HEK293 (cell line): ENCODE results near the gene STMN1.
A peak's percentile ranks its signal among the peaks of the same experiment; 100 is the strongest.

Source experiments
- CTCF ChIA-PET: fragments of 350-600 bp; formaldehyde crosslinking; extraction: SDS; loops from one replicate; lab custom pipeline; 2021; ENCODE audit warnings: antibody characterized with exemption; lab: Yijun Ruan, JAX
- POLR2A ChIA-PET: fragments of 300-600 bp; formaldehyde crosslinking; extraction: SDS; loops from one replicate; lab custom pipeline; 2020; ENCODE audit warnings: antibody characterized with exemption, inconsistent platforms; lab: Yijun Ruan, JAX
- H3K27ac ChIP-seq: fragments of 200-500 bp; sonication (Bioruptor generic); 2 replicates; pipeline ENCODE4 v1.5.1; 2014; ENCODE audit warnings: low read depth, low read length, control low read depth, inconsistent platforms; ENCODE audit errors: extremely low read depth
- H3K36me3 ChIP-seq, 2 experiments: fragments of 200-500 bp in 1 of 2; sonication (Bioruptor generic) in 1 of 2; 1 replicate in 1 of 2; 2 replicates in 1 of 2; pipeline ENCODE4 v1.5.1; 2014 to 2017; ENCODE audit warnings: inconsistent platforms in 2 of 2, low read length in 2 of 2; ENCODE audit not compliant: control insufficient read depth in 2 of 2, insufficient read depth in 1 of 2
- H3K4me1 ChIP-seq: fragments of 200-500 bp; sonication (Bioruptor generic); 2 replicates; pipeline ENCODE4 v1.5.1; 2014; ENCODE audit warnings: mild to moderate bottlenecking, low read length, inconsistent platforms; ENCODE audit not compliant: control insufficient read depth, insufficient read depth
- H3K4me3 ChIP-seq: 2 replicates; pipeline ENCODE4 v1.5.1; 2011; ENCODE audit warnings: low read depth, mild to moderate bottlenecking, control low read depth, low read length, moderate library complexity
- H3K9me3 ChIP-seq: fragments of 200-500 bp; sonication (Bioruptor generic); 2 replicates; pipeline ENCODE4 v1.5.1; 2014; ENCODE audit warnings: low read depth, low read length, inconsistent platforms; ENCODE audit not compliant: control insufficient read depth, insufficient read depth
- CTCF ChIP-seq: fragments of 450-650 bp; formaldehyde crosslinking; IDR thresholded peaks from 2 replicates; pipeline ENCODE4 v1.5.1; 2016; ENCODE audit warnings: missing biosample characterization, missing genetic modification characterization
- KLF10 ChIP-seq: fragments of 450-650 bp; IDR thresholded peaks from 2 replicates; pipeline ENCODE4 v1.5.1; 2018; ENCODE audit warnings: missing biosample characterization, mild to moderate bottlenecking, missing genetic modification characterization
- OSR2 ChIP-seq: fragments of 450-650 bp; formaldehyde crosslinking; IDR thresholded peaks from 2 replicates; pipeline ENCODE4 v1.5.1; 2016; ENCODE audit warnings: missing biosample characterization, missing genetic modification characterization
- ZFP3 ChIP-seq: fragments of 450-650 bp; formaldehyde crosslinking; IDR thresholded peaks from 2 replicates; pipeline ENCODE4 v1.5.1; 2016; ENCODE audit warnings: low read depth, missing biosample characterization, missing genetic modification characterization
- ZFP37 ChIP-seq: fragments of 450-650 bp; formaldehyde crosslinking; IDR thresholded peaks from 2 replicates; pipeline ENCODE4 v1.5.1; 2016; ENCODE audit warnings: missing biosample characterization, missing genetic modification characterization
- ZNF10 ChIP-seq: fragments of 450-650 bp; formaldehyde crosslinking; IDR thresholded peaks from 2 replicates; pipeline ENCODE4 v1.5.1; 2017; ENCODE audit warnings: missing biosample characterization, missing genetic modification characterization
- ZNF133 ChIP-seq: fragments of 450-650 bp; formaldehyde crosslinking; IDR thresholded peaks from 2 replicates; pipeline ENCODE4 v1.5.1; 2016; ENCODE audit warnings: missing biosample characterization, missing genetic modification characterization
- ZNF18 ChIP-seq: fragments of 450-650 bp; formaldehyde crosslinking; IDR thresholded peaks from 2 replicates; pipeline ENCODE4 v1.5.1; 2016; ENCODE audit warnings: missing biosample characterization, missing genetic modification characterization
- ZNF19 ChIP-seq: fragments of 450-650 bp; formaldehyde crosslinking; IDR thresholded peaks from 2 replicates; pipeline ENCODE4; 2016; ENCODE audit warnings: missing biosample characterization, missing genetic modification characterization, low read depth
- ZNF266 ChIP-seq: fragments of 450-650 bp; formaldehyde crosslinking; IDR thresholded peaks from 2 replicates; pipeline ENCODE4 v1.5.1; 2016; ENCODE audit warnings: missing biosample characterization, missing genetic modification characterization, low read depth
- ZNF274 ChIP-seq, 2 experiments: fragments of 200-500 bp in 1 of 2; fragments of 450-650 bp in 1 of 2; sonication (Bioruptor generic) in 1 of 2; formaldehyde crosslinking in 1 of 2; IDR thresholded peaks; 2 replicates each; pipeline versions ENCODE4 v1.5.1 to v1.6.1; 2014 to 2016; ENCODE audit warnings: borderline replicate concordance in 1 of 2, inconsistent platforms in 1 of 2, low read length in 1 of 2, missing biosample characterization in 1 of 2, missing genetic modification characterization in 1 of 2
- ZNF341 ChIP-seq: fragments of 450-650 bp; formaldehyde crosslinking; IDR thresholded peaks from 2 replicates; pipeline ENCODE4; 2016; ENCODE audit warnings: low read depth, missing biosample characterization, missing genetic modification characterization
- ZNF366 ChIP-seq: fragments of 450-650 bp; formaldehyde crosslinking; conservative IDR thresholded peaks from 2 replicates; pipeline ENCODE4 v1.5.1; 2016; ENCODE audit warnings: missing biosample characterization, missing genetic modification characterization
- ZNF391 ChIP-seq: fragments of 450-650 bp; formaldehyde crosslinking; IDR thresholded peaks from 2 replicates; pipeline ENCODE4 v1.5.1; 2016; ENCODE audit warnings: low read depth, missing biosample characterization, missing genetic modification characterization, borderline replicate concordance
- ZNF529 ChIP-seq: fragments of 450-650 bp; formaldehyde crosslinking; IDR thresholded peaks from 2 replicates; pipeline ENCODE4 v1.5.1; 2017; ENCODE audit warnings: missing genetic modification characterization, missing biosample characterization; ENCODE audit not compliant: insufficient replicate concordance
- ZNF530 ChIP-seq: fragments of 450-650 bp; formaldehyde crosslinking; IDR thresholded peaks from 2 replicates; pipeline ENCODE4 v1.5.1; 2016; ENCODE audit warnings: low read depth, missing biosample characterization, missing genetic modification characterization
- ZNF558 ChIP-seq: fragments of 450-650 bp; formaldehyde crosslinking; IDR thresholded peaks from 2 replicates; pipeline ENCODE4 v1.5.1; 2016; ENCODE audit warnings: missing biosample characterization, missing genetic modification characterization
- ZNF561 ChIP-seq: fragments of 450-650 bp; IDR thresholded peaks from 2 replicates; pipeline ENCODE4 v1.5.1; 2018; ENCODE audit warnings: missing biosample characterization, missing genetic modification characterization, borderline replicate concordance
- ZNF658 ChIP-seq: fragments of 450-650 bp; formaldehyde crosslinking; IDR thresholded peaks from 2 replicates; pipeline ENCODE4; 2016; ENCODE audit warnings: missing biosample characterization, missing genetic modification characterization
- ZNF707 ChIP-seq: fragments of 450-650 bp; formaldehyde crosslinking; IDR thresholded peaks from 2 replicates; pipeline ENCODE4 v1.5.1; 2016; ENCODE audit warnings: missing biosample characterization, missing genetic modification characterization
- ZNF791 ChIP-seq: fragments of 450-650 bp; formaldehyde crosslinking; IDR thresholded peaks from 2 replicates; pipeline ENCODE4 v1.5.1; 2016; ENCODE audit warnings: missing biosample characterization, missing genetic modification characterization
- ZNF843 ChIP-seq: fragments of 450-650 bp; formaldehyde crosslinking; IDR thresholded peaks from 2 replicates; pipeline ENCODE4 v1.5.1; 2016; ENCODE audit warnings: missing biosample characterization, missing genetic modification characterization
- ZXDB ChIP-seq: fragments of 450-650 bp; formaldehyde crosslinking; IDR thresholded peaks from 2 replicates; pipeline ENCODE4 v1.5.1; 2016; ENCODE audit warnings: missing biosample characterization, missing genetic modification characterization

Gene STMN1

GRCh38 chr1:25863486-25864262 is 42.5 kb downstream of the STMN1 start:
- no peaks in the 10 kb centered on the region for H3K9me3 ChIP-seq
- POLR2A ChIA-PET, result interaction anchor here (0.7 kb wide), 1 partner anchor 12 kb away, joined by 3 read pairs; the partner anchor contains the start of gene PAQR7
- H3K36me3 ChIP-seq, result peaks cover 0 to 26% of the 10 kb centered on the region in 2 experiments; a peak in 1 of 3 replicates
- H3K4me1 ChIP-seq, result no peaks in the 10 kb centered on the region
- H3K27ac ChIP-seq, result no peak overlapping the region
- no peak overlapping the region for H3K4me3 ChIP-seq
- TF ChIP-seq ZNF341 (tag by site-specific recombination) (peak; percentile 56; the same call in 1 of the 2 replicates), ZNF707 (tag by site-specific recombination) (no peak)
- TF ChIP-seq, all 188 proteins: peak for 1
- CTCF ChIA-PET, result interaction anchor here (0.6 to 1.9 kb wide), 2 partner anchors 19 to 20 kb away, joined by 4 to 9 read pairs; no protein-coding TSS in a partner anchor

GRCh38 chr1:25862785-25863485 is 43.3 kb downstream of the STMN1 start:
- POLR2A ChIA-PET, result interaction anchor here (1.2 kb wide), 1 partner anchor 12 kb away, joined by 4 read pairs; the partner anchor contains the start of gene PAQR7
- Histone ChIP-seq H3K27ac (no peak overlapping the region), H3K4me1 (no peaks in the 10 kb centered on the region), H3K9me3 (no peaks in the 10 kb centered on the region), H3K4me3 (no peak overlapping the region), H3K36me3 (peaks cover 0 to 26% of the 10 kb centered on the region in 2 experiments; a peak in 1 of 3 replicates)
- TF ChIP-seq ZNF658 (no peak), ZNF530 (tag by site-specific recombination) (no peak)
- CTCF ChIA-PET, result interaction anchor here (0.6 kb wide), 1 partner anchor 19 kb away, joined by 9 read pairs; no protein-coding TSS in a partner anchor

- Histone ChIP-seq H3K4me3 (no peak overlapping the region), H3K4me1 (no peaks in the 10 kb centered on the region), H3K27ac (no peak overlapping the region), H3K36me3 (peaks cover 0 to 26% of the 10 kb centered on the region in 2 experiments; a peak in 2 of 3 replicates), H3K9me3 (no peaks in the 10 kb centered on the region)
- CTCF ChIA-PET, result interaction anchor here (0.6 to 0.7 kb wide), 2 partner anchors 31 to 136 kb away, joined by 3 read pairs; partner anchors contain the start of gene PAFAH2
- POLR2A ChIA-PET, result interaction anchor here (0.6 to 1.2 kb wide), 2 partner anchors 10 to 13 kb away, joined by 4 to 5 read pairs; partner anchors contain the start of gene PAQR7
- TF ChIP-seq ZNF10 (tag by site-specific recombination) (no peak), ZXDB (tag by site-specific recombination) (0 out of 2 replicates have a peak, but pooled peaks have one; percentile 44), CTCF (tag by site-specific recombination) (no peak), ZNF266 (tag by site-specific recombination) (no peak), ZNF366 (tag by site-specific recombination) (no peak), ZNF133 (no peak), ZNF391 (tag by site-specific recombination) (no peak), OSR2 (peak; percentile 88), ZNF791 (tag by site-specific recombination) (no peak), ZNF843 (tag by site-specific recombination) (no peak), KLF10 (tag by site-specific recombination) (no peak), ZNF18 (0 out of 2 replicates have a peak, but pooled peaks have one; percentile 23), ZNF274 (IDR thresholded peaks at IDR 0.05; ENCODE audit: low read length) (no peak), ZNF274 (tag by site-specific recombination; IDR thresholded peaks at IDR 0.05; ENCODE audit: borderline replicate concordance) (no peak), ZNF558 (tag by site-specific recombination) (no peak), ZFP3 (tag by site-specific recombination) (peak; percentile 85), ZNF19 (no peak), ZNF561 (no peak), ZFP37 (tag by site-specific recombination) (no peak), ZNF529 (tag by site-specific recombination) (no peak)
Observed at GRCh38 chr1:25861316-25862286, 44.6 kb downstream of the STMN1 start.
